K562 (cell line): Measurements from ENCODE around the gene B4GALT4. TPM values are rescaled to one million over a fixed set of nuclear protein-coding genes. Genes with fewer than 3 reads are reported as not detected.

Source experiments
- ARHGAP35 ChIP-seq: fragments of 450-650 bp; IDR thresholded peaks from 2 replicates; pipeline ENCODE4 v1.6.1; 2018; ENCODE audit not compliant: partially characterized antibody
- C11orf30 ChIP-seq: fragments of 450-650 bp; IDR thresholded peaks from 2 replicates; pipeline ENCODE4 v1.6.1; 2016; ENCODE audit warnings: low read depth, mild to moderate bottlenecking
- CREB3L1 ChIP-seq: fragments of 450-650 bp; IDR thresholded peaks from 2 replicates; pipeline ENCODE4 v1.6.1; 2014; ENCODE audit warnings: low read depth, mild to moderate bottlenecking, moderate library complexity, borderline replicate concordance
- CSDE1 ChIP-seq, 2 experiments: fragments of 450-650 bp; IDR thresholded peaks; 2 replicates each; pipeline ENCODE4 v1.6.1; 2016; ENCODE audit warnings: mild to moderate bottlenecking in 1 of 2
- CTCF ChIP-seq, 3 experiments: IDR thresholded peaks in 2 of 3; conservative IDR thresholded peaks in 1 of 3; 2 replicates each; pipeline ENCODE4 v1.5.1; 2011 to 2012; ENCODE audit warnings: low read length in 3 of 3, mild to moderate bottlenecking in 3 of 3, control low read depth in 2 of 3, improper control_type of control experiment in 1 of 3, inconsistent platforms in 1 of 3, low read depth in 1 of 3, mixed read lengths in 1 of 3, moderate library complexity in 1 of 3; ENCODE audit not compliant: insufficient read depth in 2 of 3
- E2F1 ChIP-seq: sonication (generic); formaldehyde crosslinking; IDR thresholded peaks from 2 replicates; pipeline ENCODE4 v1.8.1; 2023; ENCODE audit warnings: mild to moderate bottlenecking, missing genetic modification reagents, moderate library complexity
- EP400 ChIP-seq: fragments of 450-650 bp; IDR thresholded peaks from 2 replicates; pipeline ENCODE4 v1.6.1; 2017; ENCODE audit warnings: antibody characterized with exemption, mild to moderate bottlenecking, moderate library complexity
- GATA2 ChIP-seq: sonication (generic); formaldehyde crosslinking; IDR thresholded peaks from 2 replicates; pipeline ENCODE4 v1.4.0; 2020; ENCODE audit warnings: mild to moderate bottlenecking, missing genetic modification reagents
- HINFP ChIP-seq: fragments of 450-650 bp; conservative IDR thresholded peaks from 2 replicates; pipeline ENCODE4 v1.6.1; 2016; ENCODE audit warnings: missing genetic modification characterization, low read depth, mild to moderate bottlenecking, control low read depth, missing compliant biosample characterization
- HNRNPLL ChIP-seq: fragments of 200-400 bp; formaldehyde crosslinking; IDR thresholded peaks from 2 replicates; pipeline ENCODE4 v1.6.1; 2017; ENCODE audit warnings: low read length, low read depth, mild to moderate bottlenecking; ENCODE audit not compliant: poor library complexity, severe bottlenecking
- JUN ChIP-seq, 2 experiments: sonication (generic) in 1 of 2; formaldehyde crosslinking in 1 of 2; IDR thresholded peaks; 2 replicates each; pipeline versions ENCODE4 v1.6.1 to v1.8.0; 2012 to 2022; ENCODE audit warnings: borderline replicate concordance in 2 of 2, mild to moderate bottlenecking in 2 of 2, improper control_type of control experiment in 1 of 2, low read depth in 1 of 2, low read length in 1 of 2, missing genetic modification reagents in 1 of 2
- KLF13 ChIP-seq: fragments of 450-650 bp; IDR thresholded peaks from 2 replicates; pipeline ENCODE4 v1.6.1; 2016; ENCODE audit warnings: missing genetic modification characterization, low read depth, mild to moderate bottlenecking, missing compliant biosample characterization, moderate library complexity, borderline replicate concordance
- L3MBTL2 ChIP-seq: fragments of 450-650 bp; IDR thresholded peaks from 2 replicates; pipeline ENCODE4 v1.6.1; 2016; ENCODE audit warnings: mild to moderate bottlenecking, moderate library complexity
- LARP7 ChIP-seq: fragments of 450-650 bp; IDR thresholded peaks from 2 replicates; pipeline ENCODE4 v1.6.1; 2016
- NCOR1 ChIP-seq: fragments of 450-650 bp; IDR thresholded peaks from 2 replicates; pipeline ENCODE4 v1.6.1; 2016; ENCODE audit warnings: mild to moderate bottlenecking, moderate library complexity
- PHF20 ChIP-seq: fragments of 450-650 bp; IDR thresholded peaks from 2 replicates; pipeline ENCODE4 v1.6.1; 2018; ENCODE audit not compliant: partially characterized antibody
- POLR2G ChIP-seq: fragments of 200-400 bp; formaldehyde crosslinking; IDR thresholded peaks from 2 replicates; pipeline ENCODE4 v1.6.1; 2017; ENCODE audit warnings: low read depth, mild to moderate bottlenecking, antibody characterized with exemption, low read length, moderate library complexity
- SMARCA4 ChIP-seq: fragments of 450-650 bp; IDR thresholded peaks from 2 replicates; pipeline ENCODE4 v1.6.1; 2016
- TRIM24 ChIP-seq, 2 experiments: fragments of 450-650 bp; IDR thresholded peaks; 2 replicates each; pipeline ENCODE4 v1.6.1; 2016
- ZBTB1 ChIP-seq: sonication (generic); formaldehyde crosslinking; IDR thresholded peaks from 2 replicates; pipeline ENCODE4 v1.8.1; 2023; ENCODE audit warnings: missing genetic modification reagents, low read depth, mild to moderate bottlenecking, borderline replicate concordance
- ZNF121 ChIP-seq: sonication (generic); formaldehyde crosslinking; conservative IDR thresholded peaks from 2 replicates; pipeline ENCODE4 v1.8.0; 2022; ENCODE audit warnings: missing genetic modification reagents
- ZNF197 ChIP-seq: fragments of 200-800 bp; sonication (Bioruptor generic); IDR thresholded peaks from 2 replicates; pipeline ENCODE4 v1.6.1; 2016; ENCODE audit warnings: low read depth, missing genetic modification characterization, missing compliant biosample characterization
- ZNF766 ChIP-seq: fragments of 200-800 bp; sonication (Bioruptor generic); conservative IDR thresholded peaks from 2 replicates; pipeline ENCODE4 v1.6.1; 2016; ENCODE audit warnings: missing genetic modification characterization, missing compliant biosample characterization
- polyA plus RNA-seq, 8 experiments: library from polyadenylated mRNA; depleted of rRNA in 4 of 8; stranded (reverse) in 5 of 8; unstranded in 3 of 8; fragments of >200 nt; fragmentation: Nextera tagmentation in 2 of 8; fragmentation: Illumina TruSeq in 1 of 8; extraction: Ambion mirVana in 2 of 8; extraction: Trizol in 1 of 8; gene quantifications; 2 replicates each; pipeline versions ENCODE4 v1.2.1 to v1.2.3, GENCODE V29; 2011 to 2014; ENCODE audit warnings: inconsistent platforms in 1 of 8, missing spikeins in 1 of 8
- total RNA-seq, 7 experiments: library from RNA; depleted of rRNA in 6 of 7; stranded (reverse); fragments of >200 nt in 6 of 7; fragmentation: Illumina TruSeq in 2 of 7; extraction: Trizol in 2 of 7; gene quantifications; 2 replicates each; pipeline versions ENCODE4 v1.2.1 to v1.2.3, GENCODE V29; 2011 to 2021; ENCODE audit warnings: low replicate concordance in 1 of 7

B4GALT4 gene
- total and polyA plus RNA-seq, 9 of the 15 experiments (the other 6 are each of a cell fraction or from before 2014, with no cell fraction given) = 8.2 to 17.8 (median 12.2) TPM

- TF ChIP-seq CTCF (IDR thresholded peaks at IDR 0.05 in 2 of 3, conservative IDR thresholded peaks at IDR 0.05 in 1 of 3; ENCODE audit: insufficient read depth in 2 of 3, low read depth in 1 of 3, low read length in 3 of 3) (no peak), LARP7 (no peak), JUN (IDR thresholded peaks at IDR 0.05; ENCODE audit: borderline replicate concordance, low read depth, low read length) (no peak), JUN (CRISPR knock-in tag; IDR thresholded peaks at IDR 0.05; ENCODE audit: borderline replicate concordance) (no peak), EP400 (peak; percentile 19; the same call in 1 of the 2 replicates), PHF20 (peak; percentile 31), HINFP (tag) (no peak), ZNF121 (no peak), CSDE1 (IDR thresholded peaks at IDR 0.05) (no peak), C11orf30 (no peak), HNRNPLL (peak; percentile 73), ZNF766 (CRISPR knock-in tag) (no peak), GATA2 (CRISPR knock-in tag) (no peak), ARHGAP35 (no peak), POLR2G (peak; percentile 99), CREB3L1 (peak; percentile 72; the same call in 1 of the 2 replicates), NCOR1 (no peak), TRIM24 (IDR thresholded peaks at IDR 0.05) (no peak), L3MBTL2 (peak; percentile 95), SMARCA4 (no peak), E2F1 (no peak), ZBTB1 (no peak), KLF13 (tag) (no peak), ZNF197 (no peak)
Observed at GRCh38 chr3:119240591-119241434, at the start of gene B4GALT4 (continued).
